Aorta (tissue), 5 donors: ENCODE measurements around the gene INTS2. TPM values are rescaled to one million over a fixed set of nuclear protein-coding genes. Genes with fewer than 3 reads are reported as not detected.

ENCODE experiments used
- ATAC-seq: fragments of 200-7000 bp; cut with Tn5 transposase; one replicate; pipeline ENCODE4 v1.9.1; 2022; ENCODE audit warnings: moderate library complexity; ENCODE audit not compliant: low FRiP score
- DNase-seq, 2 donors: peaks; one replicate each; pipeline ENCODE4 v3.0.0-alpha.2; 2020
- H3K27ac ChIP-seq, 2 donors: one replicate each; pipeline ENCODE4 v1.5.1; 2013; ENCODE audit warnings: low read length in 2 of 2, mild to moderate bottlenecking in 2 of 2, moderate library complexity in 2 of 2, control low read depth in 1 of 2, inconsistent platforms in 1 of 2, low read depth in 1 of 2
- H3K27me3 ChIP-seq, 2 donors: one replicate each; pipeline ENCODE4 v1.6.1; 2013; ENCODE audit warnings: control low read depth in 1 of 2, low read length in 1 of 2, mild to moderate bottlenecking in 1 of 2, moderate library complexity in 1 of 2; ENCODE audit not compliant: insufficient read depth in 2 of 2, control insufficient read depth in 1 of 2
- H3K36me3 ChIP-seq, 2 donors: one replicate each; pipeline ENCODE4 v1.6.1; 2013; ENCODE audit warnings: control low read depth in 1 of 2, low read length in 1 of 2, mild to moderate bottlenecking in 1 of 2; ENCODE audit not compliant: insufficient read depth in 2 of 2, control insufficient read depth in 1 of 2
- H3K4me1 ChIP-seq, 2 donors: one replicate each; pipeline ENCODE4 v1.6.1; 2013; ENCODE audit warnings: low read length in 2 of 2, control low read depth in 1 of 2, mild to moderate bottlenecking in 1 of 2, moderate library complexity in 1 of 2; ENCODE audit not compliant: insufficient read depth in 2 of 2, control insufficient read depth in 1 of 2
- H3K4me3 ChIP-seq, 2 donors: one replicate each; pipeline ENCODE4 v1.5.1; 2013; ENCODE audit warnings: low read length in 2 of 2, control low read depth in 1 of 2, mild to moderate bottlenecking in 1 of 2
- H3K9me3 ChIP-seq: one replicate; pipeline ENCODE4 v1.6.1; 2013; ENCODE audit warnings: mild to moderate bottlenecking, low read length; ENCODE audit not compliant: control insufficient read depth
- WGBS, 2 donors: extraction: QIAGEN DNeasy Blood & Tissue Kit; methylation state at CpG; one replicate each; pipeline ENCODE4 v1.1.7; 2013; 5-methylcytosine and 5-hydroxymethylcytosine counted together
- intact Hi-C, 2 donors: fragments of 100-400 bp; cut with DNase I; formaldehyde crosslinking; loops; one replicate each; pipeline versions ENCODE4 v1.14.2 to v1.15.0; 2022
- polyA plus RNA-seq, 2 donors: library from polyadenylated mRNA; stranded (reverse); fragments of 200-250 nt; gene quantifications; one replicate each; pipeline ENCODE4 v1.2.3, GENCODE V29; 2013
- total RNA-seq, 2 donors: library from RNA; stranded (reverse); fragmentation: NEBNext Ultra II Directional; extraction: Animal tissue kit (Norgen Biotek cat#: 25700); gene quantifications; one replicate each; pipeline ENCODE4 v1.2.1, GENCODE V29; 2021
- donor health status: healthy with polysubstance abuse.
- donor health status: Bipolar disorder and iron deficiency.
- donor health status: DM: no; HTN: no; CAD: no.
- donor health status: DM: no; HTN: no; CAD: no.
- donor health status: DM: yes; HTN: yes; CAD: no.

Gene INTS2
- total and polyA plus RNA-seq, 4 donors = 1.8 to 14.5 (median 6.9) TPM

DNA sequence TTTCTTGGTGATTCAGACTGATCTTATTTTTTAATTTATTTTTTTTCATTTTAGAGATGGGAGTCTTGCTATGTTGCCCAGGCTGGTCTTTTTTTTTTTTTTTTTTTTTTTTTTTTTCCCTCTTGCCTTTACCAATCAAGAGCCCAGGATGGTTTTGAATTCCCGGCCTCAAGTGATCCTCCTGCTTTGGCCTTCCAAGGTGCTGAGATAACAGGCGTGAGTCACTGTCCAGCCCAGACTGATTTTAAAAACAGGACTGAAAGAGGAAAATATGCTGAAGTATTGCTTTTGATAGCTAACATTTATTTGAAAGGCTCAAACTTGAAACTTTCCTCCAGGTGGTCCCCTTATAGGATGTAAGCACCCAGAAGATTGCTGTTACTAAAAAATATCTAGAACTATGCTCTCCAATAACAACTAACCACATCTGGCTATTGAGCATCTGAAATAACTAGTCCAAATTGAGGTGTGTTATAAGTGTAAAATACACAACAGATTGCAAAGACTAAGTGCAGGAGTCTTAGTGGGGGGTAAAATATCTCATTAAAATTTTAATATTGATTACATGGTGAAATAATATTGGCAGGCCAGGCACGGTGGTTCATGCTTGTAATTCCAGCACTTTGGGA lies 48.7 kb downstream of the INTS2 start:
- no peak overlapping the region for H3K4me3 ChIP-seq
- WGBS, 2 donors = 91 to 94% methylated on average over 3 of the region's 3 CpGs
- ATAC-seq (no peak), DNase-seq (no peak)
- H3K27ac ChIP-seq = no peak overlapping the region
- intact Hi-C loops = no loop called here
- no peaks in the 10 kb centered on the region for H3K27me3 ChIP-seq
- H3K9me3 ChIP-seq = no peaks in the 10 kb centered on the region
- H3K36me3 ChIP-seq = peaks cover 0 to 3% of the 10 kb centered on the region in 2 donors
- no peaks in the 10 kb centered on the region for H3K4me1 ChIP-seq

DNA sequence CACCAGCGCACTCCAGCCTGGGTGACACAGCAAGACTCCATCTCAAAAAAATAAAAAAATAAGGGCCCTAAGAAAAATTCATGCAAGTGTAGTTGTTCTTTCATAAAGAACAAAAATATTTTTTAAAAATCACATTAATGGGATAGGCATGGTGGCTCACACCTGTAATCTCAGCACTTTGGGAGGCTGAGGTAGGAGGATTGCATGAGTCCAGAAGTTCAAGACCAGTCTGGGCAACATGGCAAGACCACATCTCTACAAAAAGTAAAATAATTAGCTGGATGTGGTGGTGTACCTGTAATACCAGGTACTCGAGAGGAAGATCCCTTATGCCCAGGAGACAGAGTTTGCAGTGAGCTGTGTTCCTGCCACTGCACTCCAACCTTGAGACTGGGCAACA lies 49.3 kb downstream of the INTS2 start:
- peaks cover 0 to 3% of the 10 kb centered on the region in 2 donors for H3K36me3 ChIP-seq
- WGBS, 2 donors = 75 to 78% methylated on average over 2 of the region's 2 CpGs
- no peak for ATAC-seq

DNA sequence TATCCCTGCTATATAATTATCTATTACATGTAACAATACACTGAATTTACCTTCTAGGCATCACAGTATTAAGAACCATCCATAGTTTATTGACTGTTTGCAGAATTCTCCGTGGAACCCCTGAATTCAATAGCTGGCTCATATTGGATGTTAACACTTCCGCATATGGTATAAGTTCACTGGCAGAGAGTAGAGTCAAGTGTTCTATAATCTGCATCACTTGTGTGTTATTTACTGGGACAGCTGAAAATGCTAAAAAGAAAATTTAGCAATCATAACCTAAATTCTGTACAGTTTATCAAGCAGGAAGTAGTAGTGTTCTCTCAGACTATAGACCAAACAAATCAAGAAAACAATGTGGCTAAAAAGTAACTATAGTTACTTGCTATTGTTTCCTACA lies 49.9 kb downstream of the INTS2 start:
- Histone ChIP-seq H3K36me3 (peaks cover 0 to 3% of the 10 kb centered on the region in 2 donors), H3K4me1 (no peaks in the 10 kb centered on the region), H3K27me3 (no peaks in the 10 kb centered on the region), H3K9me3 (no peaks in the 10 kb centered on the region), H3K4me3 (no peak overlapping the region), H3K27ac (no peak overlapping the region)
- WGBS, 2 donors = 93 to 97% methylated on average over 2 of the region's 2 CpGs
- intact Hi-C loops = no loop called here
- ATAC-seq (no peak), DNase-seq (no peak)

More for the DNA sequence above, 49.3 kb downstream of the INTS2 start:
- H3K27me3 ChIP-seq = no peaks in the 10 kb centered on the region
- H3K9me3 ChIP-seq = no peaks in the 10 kb centered on the region
- intact Hi-C loops = no loop called here
- no peak overlapping the region for H3K27ac ChIP-seq
- H3K4me1 ChIP-seq = no peaks in the 10 kb centered on the region
- no peak overlapping the region for H3K4me3 ChIP-seq
- DNase-seq = no peak

DNA sequence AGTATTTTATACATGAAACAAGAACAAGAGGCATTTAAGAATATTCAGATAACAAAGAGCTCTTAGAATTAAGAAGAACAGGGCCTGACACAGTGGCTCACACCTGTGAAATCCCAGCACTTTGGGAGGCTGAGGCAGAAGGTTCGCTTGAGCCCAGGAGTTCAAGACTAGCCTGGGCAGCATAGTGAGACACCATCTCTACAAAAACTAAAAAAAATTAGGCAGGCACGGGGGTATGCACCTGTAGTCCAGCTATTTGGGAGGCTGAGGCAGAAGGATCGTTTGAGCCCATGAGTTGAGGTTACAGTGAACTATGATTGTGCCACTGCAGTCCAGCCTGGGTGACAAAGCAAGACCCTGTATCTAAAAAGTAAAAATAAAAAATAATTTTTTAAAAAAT lies 52.0 kb downstream of the INTS2 start:
- DNase-seq = no peak
- Histone ChIP-seq H3K27me3 (no peaks in the 10 kb centered on the region), H3K4me1 (no peaks in the 10 kb centered on the region), H3K27ac (no peak overlapping the region), H3K4me3 (no peak overlapping the region), H3K9me3 (no peaks in the 10 kb centered on the region), H3K36me3 (peaks cover 0 to 3% of the 10 kb centered on the region in 2 donors)
- 88% methylated on average over 3 of the region's 3 CpGs for WGBS, 2 donors
- ATAC-seq = no peak
- intact Hi-C loops = no loop called here

GRCh38 chr17:61875285-61875684 lies 52.5 kb downstream of the INTS2 start:
- H3K9me3 ChIP-seq = no peaks in the 10 kb centered on the region
- ATAC-seq = no peak
- H3K4me3 ChIP-seq = no peak overlapping the region
- H3K4me1 ChIP-seq = no peaks in the 10 kb centered on the region
- peaks cover 0 to 3% of the 10 kb centered on the region in 2 donors for H3K36me3 ChIP-seq
- 67 to 74% methylated on average over 1 of the region's 1 CpG for WGBS, 2 donors
- no peaks in the 10 kb centered on the region for H3K27me3 ChIP-seq
- no peak for DNase-seq
- H3K27ac ChIP-seq = no peak overlapping the region
- intact Hi-C loops = no loop called here

- Histone ChIP-seq H3K36me3 (peaks cover 1 to 3% of the 10 kb centered on the region in 2 donors), H3K4me3 (no peak overlapping the region), H3K27ac (no peak overlapping the region), H3K4me1 (no peaks in the 10 kb centered on the region), H3K27me3 (no peaks in the 10 kb centered on the region), H3K9me3 (no peaks in the 10 kb centered on the region)
- ATAC-seq (no peak), DNase-seq (no peak)
- WGBS, 2 donors = 91 to 92% methylated on average over 2 of the region's 2 CpGs
- intact Hi-C loops = no loop called here
Measured at GRCh38 chr17:61874075-61874474, 53.7 kb downstream of the INTS2 start.

- intact Hi-C loops = no loop called here
- Histone ChIP-seq H3K27ac (no peak overlapping the region), H3K4me3 (no peak overlapping the region), H3K27me3 (no peaks in the 10 kb centered on the region), H3K36me3 (peaks cover 0 to 1% of the 10 kb centered on the region in 2 donors), H3K9me3 (no peaks in the 10 kb centered on the region), H3K4me1 (no peaks in the 10 kb centered on the region)
- ATAC-seq = no peak
- DNase-seq = no peak
- WGBS, 2 donors = 96 to 97% methylated on average over 3 of the region's 3 CpGs
Measured at GRCh38 chr17:61872099-61872498, 55.7 kb downstream of the INTS2 start.

DNA sequence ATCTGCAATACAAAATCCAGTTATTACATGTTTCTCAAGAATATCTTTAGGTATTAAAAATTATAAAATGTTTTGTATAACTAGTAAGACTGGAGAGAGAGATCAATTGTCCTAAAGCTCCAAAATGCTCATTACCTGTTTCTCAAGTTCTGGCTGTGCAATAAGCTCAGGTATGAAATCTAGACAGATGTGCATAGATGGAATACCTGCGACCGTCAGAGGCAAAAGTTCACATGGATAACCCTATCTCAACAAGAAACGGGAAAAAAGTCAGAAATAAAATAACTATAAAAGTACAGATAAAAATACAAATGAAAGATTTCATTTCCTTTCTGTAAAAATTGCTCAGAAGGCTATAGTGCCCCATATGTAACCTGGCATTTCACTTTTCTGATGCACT lies 58.6 kb downstream of the INTS2 start:
- Histone ChIP-seq H3K4me3 (no peak overlapping the region), H3K27me3 (no peaks in the 10 kb centered on the region), H3K9me3 (no peaks in the 10 kb centered on the region), H3K4me1 (no peaks in the 10 kb centered on the region), H3K27ac (no peak overlapping the region), H3K36me3 (peaks cover 0 to 1% of the 10 kb centered on the region in 2 donors)
- 90 to 93% methylated on average over 3 of the region's 3 CpGs for WGBS, 2 donors
- DNase-seq (no peak), ATAC-seq (no peak)
- intact Hi-C loops = no loop called here

- ATAC-seq (no peak), DNase-seq (no peak)
- intact Hi-C loops = no loop called here
- no peaks in the 10 kb centered on the region for H3K9me3 ChIP-seq
- H3K36me3 ChIP-seq = peaks cover 0 to 1% of the 10 kb centered on the region in 2 donors
- no peak overlapping the region for H3K27ac ChIP-seq
- no peaks in the 10 kb centered on the region for H3K4me1 ChIP-seq
- no peak overlapping the region for H3K4me3 ChIP-seq
- no peaks in the 10 kb centered on the region for H3K27me3 ChIP-seq
- 91 to 93% methylated on average over 2 of the region's 2 CpGs for WGBS, 2 donors
Measured at GRCh38 chr17:61868074-61868473, 59.7 kb downstream of the INTS2 start.
